Pons (tissue), 1 donor: ENCODE results near the gene CUX1.
"Not testable (repeated sequence)": the region's sequence is repeated elsewhere in the genome, so short reads cannot be mapped to it uniquely, and the experiment has no call there.

ENCODE experiments used
- DNase-seq: peaks from one replicate; pipeline ENCODE4 v3.0.0-alpha.2; 2016; ENCODE audit warnings: low spot score

The CUX1 gene

DNA sequence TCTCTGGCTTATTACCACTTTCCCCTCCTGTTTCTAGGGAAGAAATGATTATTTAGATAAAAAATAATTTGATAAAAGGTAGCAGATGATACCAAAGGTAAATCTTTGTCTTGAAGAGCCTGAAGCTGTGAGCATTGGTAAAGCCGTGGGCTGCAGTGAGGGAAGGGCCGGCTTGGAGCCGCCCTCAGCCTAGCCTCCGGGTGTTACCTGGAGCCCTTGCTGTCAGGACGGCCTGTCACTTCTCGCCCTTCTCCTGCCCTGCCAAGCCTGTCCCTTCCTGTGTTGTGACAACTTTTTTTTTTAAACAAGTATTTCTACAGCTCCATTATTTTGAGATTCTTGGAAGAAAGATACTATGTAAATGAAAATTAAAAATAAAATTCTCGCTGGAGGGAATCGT lies 7.0 kb downstream of the CUX1 start:
- DNase-seq, result no peak

DNA sequence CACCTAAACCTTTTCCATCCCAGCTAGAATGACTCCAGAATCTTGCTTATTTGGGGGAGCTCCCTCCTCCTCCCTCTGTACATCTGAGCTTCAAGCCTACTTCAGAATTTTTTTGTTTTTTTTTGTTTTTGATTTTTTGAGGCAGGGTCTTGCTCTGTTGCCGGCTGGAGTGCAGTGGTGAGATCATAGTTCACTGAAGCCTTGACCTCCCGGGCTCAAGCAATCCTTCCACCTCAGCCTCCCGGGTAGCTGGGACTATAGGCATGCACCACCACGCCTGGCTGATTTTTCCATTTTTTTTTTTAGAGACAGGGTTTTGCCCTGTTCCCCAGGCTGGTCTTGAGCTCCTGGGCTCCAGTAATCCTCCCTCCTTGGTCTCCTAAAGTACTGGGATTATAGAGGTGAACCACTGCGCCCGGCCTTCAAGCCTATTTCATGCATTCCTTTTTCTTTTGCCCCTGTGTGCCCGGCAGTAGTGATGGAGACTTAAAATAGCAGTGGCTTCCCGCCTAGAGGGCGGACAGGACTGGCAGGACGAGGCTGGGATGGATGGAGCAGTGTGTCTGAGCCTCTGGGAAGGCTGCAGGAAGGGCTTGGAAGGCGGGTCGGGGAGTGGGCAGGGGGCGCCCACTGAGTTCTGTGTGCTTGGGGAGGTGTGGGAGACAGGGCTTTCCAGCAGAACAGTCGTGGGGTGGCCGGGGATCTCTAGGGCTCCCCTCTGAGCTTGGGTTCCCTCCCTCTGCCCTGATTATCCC lies 8.8 kb downstream of the CUX1 start:
- no peak for DNase-seq

DNA sequence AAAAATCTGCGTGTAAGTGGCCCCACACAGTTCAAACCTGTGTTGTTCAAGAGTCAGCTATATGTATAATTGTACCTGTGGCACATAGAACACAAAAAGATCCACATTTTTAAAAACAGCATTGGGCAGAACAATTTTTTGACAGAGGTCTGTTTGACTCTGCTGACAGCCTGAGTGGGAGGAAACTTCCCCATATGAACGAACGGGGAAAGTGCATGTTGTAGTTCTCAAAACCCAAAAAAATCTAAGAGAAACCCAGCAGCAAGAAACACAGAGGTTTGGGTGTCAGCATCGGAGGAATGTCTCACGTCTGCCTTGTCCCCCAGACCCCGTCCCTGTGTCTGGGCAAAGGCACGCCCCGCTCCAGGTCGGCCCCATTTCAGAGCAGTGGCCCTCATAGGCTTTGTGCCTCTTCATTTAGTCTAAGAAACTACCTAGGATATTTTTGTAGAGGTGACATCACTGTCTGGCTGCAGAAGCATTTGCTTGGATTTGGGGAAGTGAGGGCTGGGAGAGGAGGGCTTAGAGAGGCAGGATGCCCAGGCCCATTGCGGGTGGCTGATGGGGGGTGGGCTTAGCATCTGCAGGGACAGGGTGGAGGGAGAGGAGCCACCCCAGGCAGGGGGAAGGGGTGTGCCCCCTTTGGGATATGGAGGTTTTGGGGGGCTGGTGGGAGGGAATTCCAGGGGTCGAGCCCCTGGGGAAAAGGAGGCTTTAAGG lies 11.0 kb downstream of the CUX1 start:
- DNase-seq, result peak; percentile 16

DNA sequence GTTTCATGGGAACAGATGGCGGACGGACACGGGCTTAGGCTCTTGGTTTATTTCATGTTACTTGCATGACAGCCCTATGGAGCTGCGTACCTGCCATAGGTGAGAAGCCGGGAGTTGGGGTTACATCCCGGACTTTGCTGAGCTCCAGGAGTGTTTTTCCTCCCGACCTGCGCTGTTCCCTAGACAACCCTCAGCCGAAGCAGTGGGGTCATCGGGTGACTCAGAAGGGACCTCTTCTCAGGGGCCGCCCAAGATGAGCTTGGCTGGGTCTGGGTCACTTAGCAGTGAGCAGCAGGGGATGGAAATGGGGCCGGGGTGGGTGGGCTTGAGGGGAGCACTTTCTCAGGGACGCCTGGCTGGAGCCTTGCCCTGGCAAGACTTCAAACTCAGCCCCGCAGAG lies 11.9 kb downstream of the CUX1 start:
- no peak for DNase-seq

DNA sequence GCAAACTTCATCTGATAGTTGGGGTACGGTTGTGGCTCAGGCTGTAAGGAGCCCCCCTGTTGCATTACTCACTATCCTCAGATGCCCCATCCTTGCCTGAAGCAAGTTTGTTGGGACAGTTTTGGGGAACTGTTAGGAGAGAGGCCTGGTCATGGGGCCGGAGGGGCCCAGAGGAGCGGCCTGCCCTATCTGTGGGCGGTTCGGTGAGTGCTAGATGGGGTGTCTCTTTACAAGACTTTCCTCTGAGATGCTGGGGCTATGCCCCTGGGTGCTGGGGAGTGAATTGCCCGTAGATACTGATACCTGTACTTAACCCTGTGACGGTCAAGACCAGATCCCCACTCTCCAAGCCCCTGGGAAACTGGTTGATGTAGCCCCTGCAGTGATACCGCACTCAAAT lies 12.4 kb downstream of the CUX1 start:
- DNase-seq, result no peak

DNA sequence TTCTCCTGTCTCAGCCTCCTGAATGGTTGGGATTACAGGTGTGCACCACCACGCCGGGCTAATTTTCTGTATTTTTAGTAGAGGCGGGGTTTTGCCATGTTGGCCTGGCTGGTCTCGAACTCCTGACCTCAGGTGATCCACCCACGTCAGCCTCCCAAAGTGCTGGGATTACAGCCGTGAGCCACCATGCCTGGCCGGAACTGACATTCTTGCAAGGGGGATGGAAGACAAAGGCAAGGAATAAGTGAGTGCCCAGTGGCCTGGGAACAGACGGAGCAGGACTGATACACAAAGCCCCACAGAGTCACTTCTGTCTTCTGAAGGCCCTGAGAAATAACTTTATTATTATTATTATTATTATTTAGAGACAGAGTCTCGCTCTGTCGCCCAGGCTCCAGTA lies 14.0 kb downstream of the CUX1 start:
- not testable (repeated sequence) for DNase-seq

DNA sequence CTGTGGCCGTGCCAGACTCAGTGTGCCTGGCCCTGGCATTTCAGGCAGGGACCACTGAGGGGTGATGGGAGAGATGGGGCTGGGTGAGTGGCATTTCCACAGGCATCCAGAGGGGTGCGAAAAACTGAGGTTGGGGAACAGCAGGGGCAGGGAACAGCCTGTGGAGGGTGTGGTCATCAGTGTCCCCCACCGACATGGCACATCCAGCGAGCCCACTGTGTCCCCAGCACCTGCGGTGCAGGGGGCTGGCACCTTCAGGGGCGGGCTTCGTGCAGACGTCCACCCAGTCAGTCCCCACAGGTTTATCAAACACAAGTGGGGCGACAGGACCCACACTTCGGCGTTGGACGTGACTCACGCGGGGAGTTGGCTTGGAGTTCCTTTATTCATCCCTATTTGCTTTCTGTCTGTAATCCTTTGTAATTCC lies 14.8 kb downstream of the CUX1 start:
- DNase-seq, result no peak

DNA sequence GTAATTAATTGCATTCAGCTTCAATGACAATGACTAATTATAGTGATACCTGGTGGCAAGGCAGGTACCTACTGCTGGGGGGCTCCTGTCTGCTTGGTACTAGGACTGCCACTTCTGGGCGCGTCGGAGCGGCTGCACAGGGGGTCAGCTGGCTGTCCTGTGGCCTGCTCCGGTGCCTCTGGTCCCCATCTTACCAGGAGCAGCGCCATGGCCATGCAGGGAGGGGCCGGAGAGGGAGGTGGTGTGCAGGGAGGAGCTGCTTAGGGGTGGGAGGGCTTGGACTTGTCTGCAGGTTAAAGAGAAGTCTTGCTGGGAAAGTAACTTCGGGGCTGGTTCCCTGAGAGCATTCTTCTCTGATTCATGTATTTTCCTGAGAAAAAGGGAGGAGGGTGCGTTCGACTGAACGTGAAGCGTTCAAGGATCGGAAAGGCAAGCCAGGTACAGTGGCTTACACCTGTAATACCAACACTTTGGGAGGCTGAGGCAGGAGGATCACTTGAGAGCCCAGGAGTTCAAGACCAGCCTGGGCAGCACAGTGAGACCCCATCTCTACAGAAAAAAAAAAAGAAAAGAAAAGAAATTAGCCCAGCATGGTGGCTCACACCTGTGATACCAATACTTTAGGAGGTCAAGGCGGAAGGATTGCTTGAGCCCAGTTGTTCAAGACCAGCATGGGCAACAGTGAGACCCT lies 15.4 kb downstream of the CUX1 start:
- DNase-seq, result no peak

DNA sequence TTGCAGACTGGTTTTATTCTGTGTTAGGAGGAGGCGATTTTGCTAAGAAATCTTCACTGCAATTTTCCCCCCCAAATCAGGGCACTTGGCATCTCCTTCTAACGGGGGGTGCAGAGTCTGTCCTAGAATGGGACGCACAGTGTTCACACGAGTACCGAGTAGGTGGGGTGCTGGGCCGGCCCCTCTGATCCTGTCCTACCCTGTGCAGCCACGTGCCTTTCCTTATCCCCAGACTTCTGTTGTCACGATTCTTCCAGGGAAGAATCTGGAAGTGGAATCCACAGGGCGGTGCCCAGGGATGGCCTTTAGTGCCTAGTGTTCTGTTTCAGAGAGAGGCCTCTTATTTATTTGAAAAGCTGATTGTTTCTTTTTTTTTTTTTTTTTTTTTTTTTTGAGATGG lies 16.4 kb downstream of the CUX1 start:
- peak; percentile 14 for DNase-seq

DNA sequence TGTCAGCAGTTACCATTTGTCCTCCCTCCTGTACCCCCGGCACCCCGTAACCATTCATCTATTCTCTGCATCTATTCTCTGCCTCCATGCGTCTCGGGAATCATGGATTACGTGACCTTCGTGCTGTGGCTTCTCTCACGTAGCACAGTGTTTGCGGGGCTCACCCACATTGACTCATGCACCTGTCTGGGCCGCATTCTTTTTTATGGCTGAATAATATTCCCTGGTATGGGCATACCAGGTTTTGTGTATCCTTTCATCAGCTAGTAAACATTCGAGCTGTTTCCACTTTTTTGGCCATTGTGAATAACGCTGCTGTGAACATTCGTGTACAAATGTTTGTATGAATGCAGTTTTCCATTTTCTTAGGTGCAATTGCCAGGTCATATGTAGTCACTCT lies 17.7 kb downstream of the CUX1 start:
- no peak for DNase-seq

DNA sequence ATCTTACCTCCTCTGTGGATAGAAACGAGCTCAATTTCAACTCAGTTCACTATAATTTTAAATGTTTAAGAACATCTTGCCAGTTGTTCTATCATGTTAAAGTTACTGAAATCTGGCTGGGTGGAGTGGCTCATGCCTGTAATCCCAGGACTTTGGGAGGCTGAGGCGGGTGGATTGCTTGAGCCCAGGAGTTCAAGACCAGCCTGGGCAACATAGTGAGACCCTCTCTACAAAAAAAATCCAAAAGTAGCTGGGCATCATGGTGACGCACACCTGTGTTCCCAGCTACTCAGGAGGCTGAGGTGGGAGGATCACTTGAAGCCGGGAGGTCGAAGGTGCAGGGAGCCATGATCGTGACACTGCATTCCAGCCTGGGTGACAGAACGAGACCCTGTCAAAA lies 20.0 kb downstream of the CUX1 start:
- not testable (repeated sequence) for DNase-seq

DNA sequence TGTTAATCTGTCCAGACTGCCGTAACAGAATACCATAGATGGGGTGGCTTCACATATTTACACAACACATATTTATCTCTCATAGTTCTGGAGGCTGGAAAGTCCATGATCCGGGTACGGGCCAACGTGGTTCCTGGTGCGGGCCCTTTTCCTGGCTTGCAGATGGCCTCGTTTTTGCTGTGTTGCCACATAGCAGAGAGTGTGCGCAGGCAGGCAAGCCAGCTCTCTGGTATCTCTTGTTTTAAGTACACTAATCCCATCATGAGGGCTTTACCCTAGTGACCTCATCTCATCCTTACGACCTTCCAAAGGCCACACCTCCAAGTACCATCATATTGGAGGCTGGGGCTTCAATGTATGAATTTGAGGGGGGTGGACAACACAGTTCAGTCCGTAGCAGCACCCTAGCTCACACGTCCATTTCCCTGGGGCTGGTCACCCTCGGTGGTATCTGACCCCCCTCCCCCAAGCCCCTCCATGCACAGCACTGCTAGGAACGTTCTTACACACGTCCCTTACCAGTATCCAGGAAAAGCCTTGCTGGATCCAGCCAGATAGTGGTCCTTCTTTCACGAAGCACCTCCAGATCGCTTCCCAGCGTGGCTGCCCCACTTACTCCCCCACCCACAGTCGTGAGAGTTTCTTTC lies 21.5 kb downstream of the CUX1 start:
- no peak for DNase-seq

DNA sequence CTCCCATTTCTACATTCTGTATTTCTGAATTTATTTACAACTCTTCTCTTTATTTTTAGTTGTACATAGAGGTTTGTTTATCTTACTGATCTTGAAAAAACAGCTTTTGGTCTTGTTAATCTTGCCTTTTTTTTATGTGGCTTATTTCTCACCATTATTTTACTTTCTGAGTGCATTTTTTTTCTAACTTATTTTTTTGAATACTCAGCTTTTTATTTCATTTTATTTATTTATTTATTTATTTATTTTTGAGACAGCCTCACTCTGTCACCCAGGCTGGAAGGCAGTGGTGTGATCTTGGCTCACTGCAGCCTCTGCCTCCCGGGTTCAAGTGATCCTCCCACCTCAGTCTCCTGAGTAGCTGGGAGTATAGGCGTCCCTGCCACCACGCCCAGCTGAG lies 23.9 kb downstream of the CUX1 start:
- no peak for DNase-seq

DNA sequence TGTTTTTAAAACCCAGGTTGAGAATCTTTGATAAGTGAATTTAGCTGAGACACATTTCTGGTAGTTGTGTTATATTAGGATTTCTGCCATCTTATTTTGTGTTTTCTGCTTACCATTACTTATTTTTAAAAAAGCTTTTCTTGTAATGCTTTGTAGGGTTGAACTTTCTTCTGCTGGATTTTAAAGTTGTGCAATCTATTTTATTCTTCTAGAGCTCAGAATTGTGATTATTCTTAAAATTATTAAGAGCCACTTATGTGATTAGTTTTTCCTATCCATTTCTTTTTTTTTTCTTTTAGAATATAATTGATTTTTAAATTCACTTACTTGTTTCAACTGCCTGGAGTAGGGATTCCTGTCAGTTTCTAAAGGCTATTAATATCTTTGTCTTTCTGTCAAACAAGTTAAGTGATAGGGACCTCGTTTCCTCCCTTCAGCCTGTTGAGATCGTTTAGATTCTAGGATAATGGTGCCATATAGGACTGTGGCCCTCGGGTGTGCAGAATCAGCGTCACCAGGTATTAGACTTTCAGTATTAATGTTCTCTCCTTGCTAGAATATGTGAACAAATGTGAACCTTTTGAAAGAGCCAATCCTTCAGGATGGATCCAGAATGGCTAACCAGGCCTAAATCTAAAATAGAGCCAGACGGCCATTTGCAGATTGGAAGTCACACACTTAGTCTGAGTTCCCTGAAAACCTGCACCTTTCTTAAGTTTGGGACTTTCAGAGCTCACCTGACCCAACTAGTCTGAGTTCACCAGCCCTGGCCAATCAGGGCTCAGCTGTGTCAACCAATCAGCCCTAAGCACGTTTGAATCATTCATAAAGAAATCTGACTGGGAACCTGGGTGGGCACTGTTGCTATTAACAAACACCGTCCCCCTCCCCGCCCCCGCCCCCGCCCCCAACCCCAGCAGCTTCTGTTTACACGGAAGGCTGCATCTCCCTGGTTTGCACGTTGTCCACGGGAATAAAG lies 26.2 kb downstream of the CUX1 start:
- no peak for DNase-seq

DNA sequence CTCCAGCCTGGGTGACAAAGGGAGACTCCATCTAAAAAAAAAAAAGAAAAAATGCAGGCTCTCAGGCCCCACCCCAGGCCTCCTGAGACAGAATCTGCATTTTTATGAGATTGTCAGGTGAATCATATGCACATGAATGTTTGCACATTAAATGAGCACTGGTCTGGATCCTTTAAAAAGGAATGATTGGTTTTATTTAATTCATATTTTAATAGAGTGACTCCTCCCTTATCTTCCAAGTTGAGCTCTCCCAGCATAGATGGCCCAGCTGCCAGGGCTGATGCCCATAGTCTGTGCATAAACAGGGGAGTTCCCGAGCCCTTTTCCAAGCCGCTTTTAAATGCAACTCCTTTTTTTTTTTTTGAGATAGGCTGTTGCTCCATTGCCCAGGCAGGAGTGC lies 28.5 kb downstream of the CUX1 start:
- no peak for DNase-seq

DNA sequence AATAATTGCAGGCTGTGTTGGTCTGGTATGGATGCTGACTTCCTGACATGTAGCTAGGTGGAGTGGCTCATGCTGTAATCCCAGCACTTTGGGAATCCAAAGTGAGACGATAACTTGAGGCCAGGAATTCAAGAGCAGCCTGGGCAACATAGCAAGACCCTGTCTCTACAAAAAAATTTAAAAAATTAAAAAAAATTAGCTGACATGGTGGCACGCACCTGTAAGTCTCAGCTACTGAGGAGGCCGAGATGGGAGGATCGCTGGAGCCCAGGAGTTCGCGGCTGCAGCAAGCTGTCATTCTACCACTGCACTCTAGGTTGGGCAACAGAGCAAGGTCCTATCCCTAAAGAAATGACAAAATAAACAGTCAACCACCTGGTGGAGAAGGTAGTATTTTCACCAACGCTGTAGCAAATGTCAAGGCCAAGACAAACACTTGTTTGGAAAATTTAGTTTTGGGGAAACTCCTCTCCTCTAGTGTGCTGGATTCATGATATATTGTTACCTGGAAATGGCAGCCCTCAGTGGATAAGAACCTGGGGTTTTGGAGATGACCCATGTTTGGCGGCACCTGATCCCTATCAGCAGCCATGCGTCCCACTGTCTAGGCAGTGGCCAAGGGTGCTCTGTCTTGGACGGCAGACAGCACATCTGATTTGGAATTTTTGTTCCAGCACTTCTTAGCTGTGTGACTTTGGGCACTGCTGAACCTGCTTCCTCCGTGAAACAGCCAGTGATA lies 29.5 kb downstream of the CUX1 start:
- DNase-seq, result no peak

DNA sequence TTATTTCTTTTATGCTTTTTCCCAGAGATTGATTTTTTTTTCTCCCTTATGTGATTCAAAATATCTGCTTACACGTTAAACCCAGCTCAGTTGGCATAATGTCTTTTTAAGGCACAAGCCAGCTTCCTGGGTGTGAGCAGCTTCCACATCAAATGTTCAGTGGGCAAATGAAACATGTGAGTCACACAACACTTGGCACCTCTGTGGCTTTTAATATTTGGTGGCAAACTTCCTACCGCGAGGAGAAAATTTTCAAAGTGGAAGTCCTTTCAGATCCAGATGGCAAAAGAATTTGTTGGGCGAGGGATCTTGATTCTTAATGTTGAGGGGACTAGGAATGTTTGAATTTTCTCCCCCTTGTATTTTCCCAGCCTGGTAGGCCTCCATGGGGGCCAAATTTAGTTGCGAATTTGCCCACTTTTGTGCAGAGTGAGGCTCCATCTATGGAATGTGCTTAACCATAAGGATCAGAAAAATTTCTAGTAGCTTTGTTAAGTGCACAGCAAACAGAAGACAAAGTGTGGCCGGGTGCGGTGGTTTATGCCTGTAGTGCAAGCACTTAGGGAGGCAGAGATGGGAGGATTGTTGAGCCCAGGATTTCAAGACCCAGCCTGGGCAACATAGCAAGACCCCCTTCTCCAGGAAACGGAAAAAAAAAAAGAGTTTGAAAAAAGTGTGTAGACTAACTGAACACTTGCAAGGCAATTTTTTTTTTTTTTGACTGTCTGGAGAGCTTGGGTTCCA lies 31.0 kb downstream of the CUX1 start:
- DNase-seq, result no peak

DNA sequence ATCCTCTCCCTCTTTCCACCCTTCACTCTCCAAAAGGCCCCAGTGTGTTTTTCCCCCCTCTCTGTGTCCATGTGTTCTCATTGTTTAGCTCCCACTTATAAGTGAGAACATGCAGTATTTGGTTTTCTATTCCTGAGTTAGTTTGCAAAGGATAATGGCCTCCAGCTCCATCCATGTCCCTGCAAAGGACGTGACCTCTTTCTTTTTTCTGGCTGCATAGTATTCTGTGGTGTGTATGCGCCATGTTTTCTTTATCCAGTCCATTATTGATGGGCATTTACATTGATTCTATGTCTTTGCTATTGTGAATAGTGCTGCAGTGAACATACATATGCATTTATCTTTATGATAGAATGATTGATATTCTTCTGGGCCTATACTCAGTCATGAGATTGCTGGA lies 31.9 kb downstream of the CUX1 start:
- not testable (repeated sequence) for DNase-seq

DNA sequence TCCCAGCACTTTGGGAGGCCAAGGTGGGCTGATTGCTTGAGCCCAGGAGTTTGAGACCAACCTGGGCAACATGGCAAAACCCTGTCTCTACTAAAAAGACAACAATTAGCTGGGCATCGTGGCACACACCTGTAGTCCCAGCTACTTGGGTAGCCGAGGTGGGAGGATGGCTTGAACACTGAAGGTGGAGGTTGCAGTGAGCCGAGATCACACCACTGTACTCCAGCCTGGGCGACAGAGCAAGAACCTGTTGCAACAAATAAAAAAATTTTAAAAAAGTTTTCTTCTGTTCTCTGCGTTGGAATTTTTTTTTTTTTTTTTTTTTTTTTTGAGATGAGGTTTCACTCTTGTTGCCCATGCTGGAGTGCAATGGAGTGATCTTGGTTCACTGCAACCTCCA lies 34.9 kb downstream of the CUX1 start:
- not testable (repeated sequence) for DNase-seq

DNA sequence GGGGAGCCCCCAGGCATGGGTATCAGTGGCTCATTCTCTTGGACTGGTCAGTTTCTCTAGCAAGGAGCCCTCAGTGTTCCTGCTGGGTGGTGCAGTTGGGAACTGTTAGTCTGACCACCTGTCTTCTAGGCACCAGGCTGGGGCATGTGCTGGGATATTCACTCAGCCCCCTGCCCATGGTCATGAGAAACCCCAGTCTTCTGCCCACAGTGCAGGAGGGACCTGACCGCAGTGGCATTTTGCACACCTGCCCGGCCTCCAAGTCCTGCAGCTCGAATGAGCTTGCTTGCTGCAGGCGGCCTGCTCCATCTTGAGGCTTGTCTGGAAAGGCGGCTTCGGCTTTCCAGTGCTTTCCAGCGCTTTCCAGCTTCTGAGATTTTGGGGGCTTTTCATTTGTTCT lies 36.3 kb downstream of the CUX1 start:
- DNase-seq, result no peak
